Measurements from ENCODE around the gene WWOX. TPM values are rescaled to one million over a fixed set of nuclear protein-coding genes. Genes with fewer than 3 reads are reported as not detected.

The WWOX gene
- total RNA-seq, 1 experiment from 2014 or later = 35.6 TPM

DNA sequence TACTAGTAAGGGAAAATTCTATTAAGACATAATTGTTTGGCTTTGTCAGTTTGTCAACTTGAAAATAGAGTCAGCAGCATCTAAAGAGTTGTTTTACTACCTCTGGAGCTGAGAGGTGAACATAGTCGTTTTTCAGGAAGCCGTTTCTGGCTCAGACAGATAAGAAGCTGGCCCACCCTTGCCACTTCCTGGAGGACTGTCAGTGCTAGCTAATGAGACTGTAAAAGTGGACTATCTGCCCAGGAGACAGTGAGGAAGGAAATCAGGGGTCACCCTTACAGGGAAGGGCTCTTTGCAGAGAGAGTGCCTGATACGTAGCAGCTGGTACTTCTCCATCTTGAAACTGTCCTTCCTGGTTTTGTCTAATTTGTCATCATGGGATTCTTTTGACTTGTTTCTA lies 328.7 kb downstream of the WWOX start:
- H3K4me2 ChIP-seq = no peak overlapping the region
- ChIA-PET POLR2A (ENCODE audit: unreplicated experiment) (no interaction called here), CTCF (no interaction called here)
- no peaks in the 10 kb centered on the region for H3K9me3 ChIP-seq (ENCODE audit: insufficient read depth, low read depth)
- no peak overlapping the region for H3K4me3 ChIP-seq
- TF ChIP-seq, protein P1, sequence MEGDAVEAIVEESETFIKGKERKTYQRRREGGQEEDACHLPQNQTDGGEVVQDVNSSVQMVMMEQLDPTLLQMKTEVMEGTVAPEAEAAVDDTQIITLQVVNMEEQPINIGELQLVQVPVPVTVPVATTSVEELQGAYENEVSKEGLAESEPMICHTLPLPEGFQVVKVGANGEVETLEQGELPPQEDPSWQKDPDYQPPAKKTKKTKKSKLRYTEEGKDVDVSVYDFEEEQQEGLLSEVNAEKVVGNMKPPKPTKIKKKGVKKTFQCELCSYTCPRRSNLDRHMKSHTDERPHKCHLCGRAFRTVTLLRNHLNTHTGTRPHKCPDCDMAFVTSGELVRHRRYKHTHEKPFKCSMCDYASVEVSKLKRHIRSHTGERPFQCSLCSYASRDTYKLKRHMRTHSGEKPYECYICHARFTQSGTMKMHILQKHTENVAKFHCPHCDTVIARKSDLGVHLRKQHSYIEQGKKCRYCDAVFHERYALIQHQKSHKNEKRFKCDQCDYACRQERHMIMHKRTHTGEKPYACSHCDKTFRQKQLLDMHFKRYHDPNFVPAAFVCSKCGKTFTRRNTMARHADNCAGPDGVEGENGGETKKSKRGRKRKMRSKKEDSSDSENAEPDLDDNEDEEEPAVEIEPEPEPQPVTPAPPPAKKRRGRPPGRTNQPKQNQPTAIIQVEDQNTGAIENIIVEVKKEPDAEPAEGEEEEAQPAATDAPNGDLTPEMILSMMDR (conservative IDR thresholded peaks at IDR 0.05) = no peak
- no peaks in the 10 kb centered on the region for H3K36me3 ChIP-seq (ENCODE audit: low read depth)
- H4K20me1 ChIP-seq (ENCODE audit: insufficient read depth) = no peaks in the 10 kb centered on the region
- H3K79me2 ChIP-seq (ENCODE audit: low read depth) = no peaks in the 10 kb centered on the region
- DNase-seq = no peak
- H2AFZ ChIP-seq = no peak overlapping the region
- H3K4me1 ChIP-seq (replicated peaks; ENCODE audit: insufficient read depth) = no peaks in the 10 kb centered on the region
- H3K9me2 ChIP-seq (ENCODE audit: insufficient read depth) = no peaks in the 10 kb centered on the region
- H3K27ac ChIP-seq = no peak overlapping the region
- intact Hi-C loops (cut with micrococcal nuclease; ENCODE audit: unreplicated experiment) = no loop called here
- no peaks in the 10 kb centered on the region for H3K27me3 ChIP-seq (ENCODE audit: insufficient read depth, low read depth)
- no peaks in the 10 kb centered on the region for H3F3A ChIP-seq (ENCODE audit: insufficient read depth, low read depth)
- no TSS peak for BruUV-seq (replicated peaks)

DNA sequence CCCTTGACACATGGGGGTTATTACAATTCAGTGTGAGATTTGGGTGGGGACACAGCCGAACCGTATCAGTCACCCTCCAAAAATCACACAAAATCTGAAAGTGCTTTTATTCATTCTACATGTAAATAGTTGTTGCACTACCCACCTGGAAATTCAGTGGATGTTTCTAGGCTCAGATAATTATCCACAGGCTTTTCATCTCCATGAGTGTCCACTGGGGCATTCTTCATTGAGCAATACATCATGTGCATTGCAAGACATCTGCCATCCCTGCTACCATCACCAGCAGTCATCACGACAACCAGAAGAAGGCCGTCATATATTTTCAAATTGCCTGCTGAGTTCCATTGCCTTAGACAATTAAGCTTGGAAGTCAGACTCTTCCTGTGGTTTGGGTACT lies 330.8 kb downstream of the WWOX start:
- no TSS peak for BruUV-seq (replicated peaks)
- no peaks in the 10 kb centered on the region for H3K36me3 ChIP-seq (ENCODE audit: low read depth)
- no peaks in the 10 kb centered on the region for H3K9me2 ChIP-seq (ENCODE audit: insufficient read depth)
- H3K4me2 ChIP-seq = no peak overlapping the region
- no peak overlapping the region for H2AFZ ChIP-seq
- intact Hi-C loops (cut with micrococcal nuclease; ENCODE audit: unreplicated experiment) = no loop called here
- H3K27me3 ChIP-seq (ENCODE audit: insufficient read depth, low read depth) = no peaks in the 10 kb centered on the region
- ChIA-PET CTCF (no interaction called here), POLR2A (ENCODE audit: unreplicated experiment) (no interaction called here)
- TF ChIP-seq, protein P1 (conservative IDR thresholded peaks at IDR 0.05) = no peak
- TF ChIP-seq EZH2 (IDR thresholded peaks at IDR 0.05; ENCODE audit: low read depth) = no peak
- H4K20me1 ChIP-seq (ENCODE audit: insufficient read depth) = no peaks in the 10 kb centered on the region
- DNase-seq = no peak
- H3K27ac ChIP-seq = no peak overlapping the region
- no peak overlapping the region for H3K4me3 ChIP-seq
- no peaks in the 10 kb centered on the region for H3K4me1 ChIP-seq (replicated peaks; ENCODE audit: insufficient read depth)
- H3K9me3 ChIP-seq (ENCODE audit: insufficient read depth, low read depth) = no peaks in the 10 kb centered on the region
- no peaks in the 10 kb centered on the region for H3F3A ChIP-seq (ENCODE audit: insufficient read depth, low read depth)
- no peaks in the 10 kb centered on the region for H3K79me2 ChIP-seq (ENCODE audit: low read depth)

DNA sequence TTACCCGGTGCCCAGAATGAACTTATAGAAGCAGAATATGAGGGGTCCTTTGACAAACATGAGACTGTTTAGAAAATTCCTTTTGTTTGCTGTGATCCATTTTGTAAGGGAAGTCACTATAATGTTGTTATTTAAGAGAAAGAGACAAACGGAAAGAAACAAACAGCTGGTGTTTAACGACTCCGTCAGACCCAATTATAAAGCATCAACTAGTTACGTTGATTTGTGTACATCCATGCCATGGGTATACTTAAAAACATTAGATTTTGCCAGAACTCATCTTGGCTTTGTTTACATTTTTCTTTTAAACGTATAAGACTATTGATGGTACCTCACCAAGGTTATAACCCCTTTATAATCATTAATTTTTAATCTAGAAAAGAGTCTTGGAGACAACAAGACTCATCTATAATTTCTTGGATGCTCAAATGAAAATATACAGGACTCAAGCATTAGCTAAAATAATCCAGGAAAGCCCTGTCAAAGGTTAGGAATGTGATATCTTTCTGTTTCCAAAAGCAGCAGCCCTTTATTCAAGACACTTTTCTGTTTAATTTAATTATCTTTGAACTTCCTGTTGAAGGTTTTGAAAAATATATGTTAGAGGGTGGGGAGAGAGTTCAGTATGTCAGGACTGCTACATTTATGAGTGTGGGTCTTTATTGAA lies 331.7 kb downstream of the WWOX start:
- ChIA-PET CTCF (no interaction called here), POLR2A (ENCODE audit: unreplicated experiment) (no interaction called here)
- no peaks in the 10 kb centered on the region for H3K9me2 ChIP-seq (ENCODE audit: insufficient read depth)
- H3K4me3 ChIP-seq = no peak overlapping the region
- no peak for TF ChIP-seq EZH2 (IDR thresholded peaks at IDR 0.05; ENCODE audit: low read depth)
- TF ChIP-seq, protein P1 (conservative IDR thresholded peaks at IDR 0.05) = no peak
- no peaks in the 10 kb centered on the region for H3K27me3 ChIP-seq (ENCODE audit: insufficient read depth, low read depth)
- H3K4me2 ChIP-seq = no peak overlapping the region
- intact Hi-C loops (cut with micrococcal nuclease; ENCODE audit: unreplicated experiment) = no loop called here
- H3K4me1 ChIP-seq (replicated peaks; ENCODE audit: insufficient read depth) = no peaks in the 10 kb centered on the region
- no peaks in the 10 kb centered on the region for H3K36me3 ChIP-seq (ENCODE audit: low read depth)
- BruUV-seq (replicated peaks) = no TSS peak
- H3F3A ChIP-seq (ENCODE audit: insufficient read depth, low read depth) = no peaks in the 10 kb centered on the region
- DNase-seq = no peak
- no peaks in the 10 kb centered on the region for H3K9me3 ChIP-seq (ENCODE audit: insufficient read depth, low read depth)
- no peaks in the 10 kb centered on the region for H3K79me2 ChIP-seq (ENCODE audit: low read depth)
- no peaks in the 10 kb centered on the region for H4K20me1 ChIP-seq (ENCODE audit: insufficient read depth)
- no peak overlapping the region for H2AFZ ChIP-seq
- H3K27ac ChIP-seq = no peak overlapping the region

All from PC-9 (cell line).